ENCODE data around the gene DAPK2. TPM values are rescaled to one million over a fixed set of nuclear protein-coding genes. Genes with fewer than 3 reads are reported as not detected.

The DAPK2 gene
- total and polyA plus RNA-seq, 2 experiments from 2014 or later: 5.8 to 7.5 TPM

DNA sequence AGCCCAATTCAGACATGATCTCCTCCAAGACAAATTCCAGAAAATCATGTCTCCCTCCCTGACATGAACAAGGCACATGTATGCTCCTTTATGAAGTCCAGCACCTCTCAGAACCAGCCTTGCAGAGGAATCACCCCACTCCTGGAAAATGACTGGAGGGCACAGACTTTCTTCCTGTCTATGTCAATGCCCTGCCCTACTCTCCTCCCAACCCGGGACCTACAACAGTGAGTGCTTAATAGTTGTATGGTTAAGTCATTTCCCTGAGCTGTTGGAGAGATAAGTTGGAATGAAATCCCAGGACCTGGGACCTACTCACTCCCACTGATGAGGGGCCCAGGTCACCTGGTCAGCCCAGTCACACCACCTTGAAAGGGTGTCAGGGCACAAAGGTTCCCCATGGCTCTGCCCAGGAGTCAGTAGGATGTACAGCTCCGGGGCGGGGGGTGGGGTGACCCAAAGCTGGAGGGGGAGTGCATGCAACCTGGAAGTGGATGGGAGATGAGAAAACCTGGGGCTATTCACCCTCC lies 132.4 kb downstream of the DAPK2 start:
- no peak overlapping the region for H3K4me2 ChIP-seq (ENCODE audit: unreplicated experiment)
- peak; percentile 32 for DNase-seq
- WGBS, 2 experiments (ENCODE audit: low coverage in 1 of 2, low lambda C conversion rate in 2 of 2, missing lambda C conversion rate in 2 of 2): 71 to 75% methylated on average over 3 of the region's 3 CpGs
- peaks cover 8% of the 10 kb centered on the region for H3F3A ChIP-seq (ENCODE audit: insufficient read depth)
- TF ChIP-seq EZH2phosphoT487 (IDR thresholded peaks at IDR 0.05; ENCODE audit: insufficient read depth, low read depth): no peak
- TF ChIP-seq EZH2 (IDR thresholded peaks at IDR 0.05; ENCODE audit: insufficient read depth, poor library complexity, severe bottlenecking): no peak
- in situ Hi-C loops (cut with MboI): no loop called here
- no peak overlapping the region for H3K27ac ChIP-seq
- no peaks in the 10 kb centered on the region for H4K20me1 ChIP-seq (ENCODE audit: insufficient read depth)
- H3K9ac ChIP-seq: no peak overlapping the region
- H2AFZ ChIP-seq: no peak overlapping the region
- no peaks in the 10 kb centered on the region for H3K9me2 ChIP-seq (ENCODE audit: insufficient read depth)
- H3K4me3 ChIP-seq: no peak overlapping the region
- H3K27me3 ChIP-seq (replicated peaks; ENCODE audit: insufficient read depth): no peaks in the 10 kb centered on the region
- peaks cover 20% of the 10 kb centered on the region for H3K4me1 ChIP-seq (ENCODE audit: insufficient read depth)
- H3K36me3 ChIP-seq (ENCODE audit: low read depth): no peaks in the 10 kb centered on the region
- H3K79me2 ChIP-seq (ENCODE audit: insufficient read depth): no peaks in the 10 kb centered on the region
- H3K9me3 ChIP-seq (ENCODE audit: low read depth): no peaks in the 10 kb centered on the region

DNA sequence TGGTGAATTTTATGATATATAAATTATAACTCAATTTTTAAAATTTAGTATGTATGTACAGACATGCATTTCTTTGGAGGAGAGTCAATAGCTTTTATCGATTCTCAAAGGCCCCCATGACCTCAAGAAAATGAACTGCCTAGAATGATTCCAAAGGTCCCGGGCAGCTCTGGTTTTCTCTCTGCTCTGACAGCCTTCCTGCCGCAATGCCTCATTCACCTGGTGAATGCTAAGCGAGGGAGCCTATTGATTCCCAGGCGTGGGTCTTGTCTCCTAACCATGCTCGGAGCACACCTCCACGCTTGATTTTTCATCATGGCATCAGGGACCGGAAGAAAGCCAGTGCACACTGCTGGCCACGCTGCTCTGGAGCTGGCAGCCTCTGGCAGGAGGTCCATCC lies 132.9 kb downstream of the DAPK2 start:
- peaks cover 8% of the 10 kb centered on the region for H3F3A ChIP-seq (ENCODE audit: insufficient read depth)
- H3K9ac ChIP-seq: no peak overlapping the region
- H3K4me3 ChIP-seq: no peak overlapping the region
- TF ChIP-seq EZH2 (IDR thresholded peaks at IDR 0.05; ENCODE audit: insufficient read depth, poor library complexity, severe bottlenecking) (no peak), EZH2phosphoT487 (IDR thresholded peaks at IDR 0.05; ENCODE audit: insufficient read depth, low read depth) (no peak)
- H3K27me3 ChIP-seq (replicated peaks; ENCODE audit: insufficient read depth): no peaks in the 10 kb centered on the region
- H3K36me3 ChIP-seq (ENCODE audit: low read depth): no peaks in the 10 kb centered on the region
- WGBS, 2 experiments (ENCODE audit: low coverage in 1 of 2, low lambda C conversion rate in 2 of 2, missing lambda C conversion rate in 2 of 2): 91% methylated on average over 9 of the region's 9 CpGs
- no peak for DNase-seq
- no peaks in the 10 kb centered on the region for H3K9me2 ChIP-seq (ENCODE audit: insufficient read depth)
- H3K79me2 ChIP-seq (ENCODE audit: insufficient read depth): no peaks in the 10 kb centered on the region
- in situ Hi-C loops (cut with MboI): no loop called here
- H2AFZ ChIP-seq: no peak overlapping the region
- H4K20me1 ChIP-seq (ENCODE audit: insufficient read depth): no peaks in the 10 kb centered on the region
- H3K4me1 ChIP-seq (ENCODE audit: insufficient read depth): peaks cover 22% of the 10 kb centered on the region
- no peak overlapping the region for H3K27ac ChIP-seq
- no peak overlapping the region for H3K4me2 ChIP-seq (ENCODE audit: unreplicated experiment)
- no peaks in the 10 kb centered on the region for H3K9me3 ChIP-seq (ENCODE audit: low read depth)

DNA sequence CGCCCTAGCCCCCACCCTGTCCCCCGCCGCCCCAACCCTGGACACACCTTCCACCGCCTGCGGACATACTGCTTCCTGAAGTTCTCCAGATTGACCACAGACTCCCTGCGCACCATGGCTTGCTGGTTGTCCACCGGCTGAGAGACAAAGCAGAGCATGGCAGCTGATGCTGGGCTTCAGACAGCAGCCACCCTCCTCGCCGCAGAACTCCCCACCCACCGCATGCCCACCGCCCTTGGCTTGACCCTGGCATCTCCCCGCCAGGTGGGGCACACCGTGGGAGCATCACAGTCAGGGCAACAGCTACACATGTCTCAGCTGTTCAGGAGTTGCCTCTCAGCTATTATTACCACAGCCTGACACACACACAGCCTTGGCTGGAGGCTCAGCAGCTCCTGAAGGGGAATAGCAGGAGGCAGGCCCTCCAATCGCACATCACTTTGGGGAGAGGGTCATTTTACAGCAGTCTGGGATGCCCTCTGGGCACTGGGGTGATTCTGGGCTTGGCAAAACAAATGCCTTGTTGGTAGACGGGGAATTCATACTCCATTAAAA lies 134.1 kb downstream of the DAPK2 start:
- 93 to 97% methylated on average over 11 to 15 of the region's 15 CpGs for WGBS, 2 experiments (ENCODE audit: low coverage in 1 of 2, low lambda C conversion rate in 2 of 2, missing lambda C conversion rate in 2 of 2)
- H3K79me2 ChIP-seq (ENCODE audit: insufficient read depth): no peaks in the 10 kb centered on the region
- no peaks in the 10 kb centered on the region for H3K27me3 ChIP-seq (replicated peaks; ENCODE audit: insufficient read depth)
- no peaks in the 10 kb centered on the region for H3K9me2 ChIP-seq (ENCODE audit: insufficient read depth)
- DNase-seq: no peak
- H3F3A ChIP-seq (ENCODE audit: insufficient read depth): peaks cover 8% of the 10 kb centered on the region
- H3K27ac ChIP-seq: no peak overlapping the region
- no peak overlapping the region for H3K9ac ChIP-seq
- no peaks in the 10 kb centered on the region for H3K36me3 ChIP-seq (ENCODE audit: low read depth)
- no peak overlapping the region for H3K4me2 ChIP-seq (ENCODE audit: unreplicated experiment)
- H4K20me1 ChIP-seq (ENCODE audit: insufficient read depth): no peaks in the 10 kb centered on the region
- no peak overlapping the region for H3K4me3 ChIP-seq
- H2AFZ ChIP-seq: no peak overlapping the region
- no peak for TF ChIP-seq EZH2phosphoT487 (IDR thresholded peaks at IDR 0.05; ENCODE audit: insufficient read depth, low read depth)
- peaks cover 22% of the 10 kb centered on the region for H3K4me1 ChIP-seq (ENCODE audit: insufficient read depth)
- in situ Hi-C loops (cut with MboI): no loop called here
- no peaks in the 10 kb centered on the region for H3K9me3 ChIP-seq (ENCODE audit: low read depth)

DNA sequence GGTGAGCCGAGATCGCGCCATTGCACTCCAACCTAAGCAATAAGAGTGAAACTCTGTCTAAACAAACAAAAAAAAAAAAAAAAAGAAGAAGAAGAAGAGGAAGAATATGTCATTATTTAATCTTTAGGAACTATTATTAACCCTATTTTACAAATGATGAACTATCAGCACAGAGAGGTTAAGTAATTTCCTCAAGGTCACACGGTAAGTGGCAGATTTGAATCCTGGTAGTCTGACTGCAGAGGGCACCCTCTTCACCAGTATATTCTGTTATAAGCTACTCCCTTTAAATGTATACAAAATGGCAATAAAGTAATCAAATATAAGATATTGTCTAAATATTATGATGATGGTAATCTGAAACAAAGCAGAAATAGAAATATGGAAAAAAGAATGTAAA lies 135.1 kb downstream of the DAPK2 start:
- Histone ChIP-seq H3K4me1 (ENCODE audit: insufficient read depth) (peaks cover 22% of the 10 kb centered on the region), H3K27me3 (replicated peaks; ENCODE audit: insufficient read depth) (no peaks in the 10 kb centered on the region), H4K20me1 (ENCODE audit: insufficient read depth) (no peaks in the 10 kb centered on the region), H3K9me3 (ENCODE audit: low read depth) (no peaks in the 10 kb centered on the region), H3K9ac (no peak overlapping the region), H3K4me2 (ENCODE audit: unreplicated experiment) (no peak overlapping the region), H3K79me2 (ENCODE audit: insufficient read depth) (no peaks in the 10 kb centered on the region), H3K9me2 (ENCODE audit: insufficient read depth) (no peaks in the 10 kb centered on the region), H3K36me3 (ENCODE audit: low read depth) (no peaks in the 10 kb centered on the region), H3F3A (ENCODE audit: insufficient read depth) (peaks cover 8% of the 10 kb centered on the region), H3K27ac (no peak overlapping the region), H3K4me3 (no peak overlapping the region), H2AFZ (no peak overlapping the region)
- no peak for DNase-seq
- TF ChIP-seq EZH2phosphoT487 (IDR thresholded peaks at IDR 0.05; ENCODE audit: insufficient read depth, low read depth) (no peak), EZH2 (IDR thresholded peaks at IDR 0.05; ENCODE audit: insufficient read depth, poor library complexity, severe bottlenecking) (no peak)
- in situ Hi-C loops (cut with MboI): no loop called here
- WGBS, 2 experiments (ENCODE audit: low coverage in 1 of 2, low lambda C conversion rate in 2 of 2, missing lambda C conversion rate in 2 of 2): 95 to 97% methylated on average over 4 of the region's 4 CpGs

All from GM23248 (cell line).